HG03432 (cell line): ENCODE results near the gene FFAR4.

Source experiments
- ATAC-seq: cut with Tn5 transposase; IDR thresholded peaks from one replicate; pipeline ENCODE4 v1.9.1; 2021; ENCODE audit warnings: mild to moderate bottlenecking, moderate library complexity; ENCODE audit not compliant: unreplicated experiment

Gene FFAR4

DNA sequence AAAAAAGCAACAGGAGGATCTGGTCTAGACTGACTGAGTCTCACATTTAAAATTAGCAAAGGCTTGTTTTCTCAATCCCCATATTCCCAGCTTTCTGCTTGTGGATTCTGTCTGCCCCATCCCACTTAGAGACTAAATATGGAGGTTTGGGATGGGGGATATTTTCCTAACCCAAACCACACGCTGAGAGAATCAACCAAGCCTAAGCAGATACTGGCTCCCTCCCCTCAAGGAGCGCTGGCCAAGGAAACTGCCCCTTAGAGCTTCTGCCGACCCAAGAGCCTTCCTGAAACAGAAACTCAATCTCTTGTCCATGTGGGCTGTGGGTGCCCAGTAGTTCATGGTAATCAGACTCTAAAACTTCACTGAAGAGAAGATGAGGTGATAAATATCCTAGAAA, 3.9 kb downstream of the FFAR4 start:
- ATAC-seq: no peak

DNA sequence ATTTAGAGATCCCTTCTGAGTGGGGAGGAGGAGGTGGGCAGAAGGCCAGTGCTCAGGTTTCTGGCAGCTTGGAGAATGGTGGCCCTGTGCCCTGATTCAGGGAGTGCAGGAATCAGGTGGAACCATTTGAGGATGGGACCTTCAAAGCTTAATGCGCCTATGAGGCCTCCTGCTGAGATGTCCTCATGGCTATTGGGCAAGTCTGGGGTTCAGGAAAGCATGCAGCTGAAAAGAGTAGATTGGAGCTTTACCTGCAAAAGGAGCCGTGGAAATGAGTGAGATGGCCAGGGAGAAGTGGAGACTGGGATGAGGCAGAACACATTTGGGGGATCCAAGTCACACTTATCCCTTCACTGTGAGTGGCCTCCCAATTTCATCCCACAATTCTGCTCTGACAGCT, 6.1 kb downstream of the FFAR4 start:
- no peak for ATAC-seq

DNA sequence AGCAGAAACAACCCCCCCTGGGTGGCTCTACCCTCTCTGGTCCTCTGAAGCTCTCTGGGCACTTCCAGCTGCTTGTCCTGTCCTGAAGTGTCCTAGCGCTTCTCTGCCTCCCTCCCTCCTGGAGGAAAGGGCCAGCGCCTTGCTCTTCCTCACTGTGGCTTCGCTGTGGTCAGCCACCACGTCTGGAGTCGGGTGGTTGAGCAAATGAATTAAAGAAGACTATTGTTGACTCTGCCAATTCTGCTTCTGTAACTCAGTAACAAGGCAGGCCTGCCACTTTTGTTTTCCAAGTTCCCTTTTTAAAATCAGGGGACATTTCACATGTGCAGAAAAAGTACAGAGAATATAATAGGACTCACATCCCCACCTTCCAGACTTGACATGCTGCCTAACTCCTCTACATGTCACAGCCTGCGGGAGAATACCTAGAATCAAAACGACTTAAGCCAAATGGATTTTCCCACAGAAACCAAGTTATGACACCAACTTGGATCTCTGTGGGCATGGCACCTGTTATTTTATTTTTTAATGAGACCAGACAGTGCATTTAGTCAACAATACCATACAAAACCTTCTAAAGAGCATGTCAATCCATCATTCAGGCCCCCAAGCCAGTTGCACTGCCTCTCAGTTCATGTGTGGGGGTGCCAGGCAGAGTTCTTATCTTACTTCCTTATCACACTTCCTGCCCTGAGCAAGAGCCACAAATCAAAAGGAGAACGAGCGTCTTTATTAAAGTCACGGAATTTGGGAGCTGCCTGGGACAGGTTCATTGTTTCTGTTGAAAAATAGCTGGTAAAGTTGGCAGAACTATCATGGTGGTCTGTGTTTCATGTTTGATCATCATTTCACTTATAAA, 6.8 kb downstream of the FFAR4 start:
- ATAC-seq: no peak

DNA sequence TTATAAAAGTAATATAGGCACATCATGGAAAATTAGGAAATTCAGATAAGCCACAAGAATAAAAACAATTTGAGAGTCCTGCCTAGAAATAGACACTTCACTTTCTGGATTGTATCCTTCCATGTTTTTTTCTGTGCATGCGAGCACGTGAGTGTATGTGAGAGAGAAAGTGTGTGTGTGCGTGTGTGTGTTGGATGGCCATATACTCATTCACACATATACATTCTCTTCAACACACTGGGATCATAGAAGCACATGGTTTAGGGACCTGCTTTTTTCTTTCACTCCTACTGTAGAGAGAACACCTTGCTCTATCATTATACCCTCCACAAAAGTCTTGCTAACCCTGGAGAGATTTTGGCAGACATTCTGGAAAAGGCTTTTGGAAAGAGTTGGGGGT, 7.5 kb downstream of the FFAR4 start:
- no peak for ATAC-seq

DNA sequence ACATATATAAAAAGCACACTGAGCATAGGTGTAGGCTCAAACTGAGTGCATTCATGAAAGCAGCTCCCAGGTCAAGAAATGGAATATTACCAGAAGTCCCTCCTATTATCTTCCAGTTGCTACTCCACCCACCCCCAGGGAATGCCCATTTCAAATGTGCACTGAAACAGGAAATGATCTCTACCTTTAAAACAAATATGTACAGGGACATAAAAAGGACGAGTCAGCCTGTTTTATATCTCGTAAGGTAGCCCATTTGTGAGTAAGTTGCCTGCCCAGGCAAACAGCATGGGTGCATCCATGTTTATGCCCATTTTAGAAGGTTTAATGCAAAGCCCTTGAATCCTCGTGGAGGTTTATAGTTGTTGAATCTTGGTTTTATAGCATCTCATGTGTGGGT, 10.4 kb downstream of the FFAR4 start:
- ATAC-seq: no peak

DNA sequence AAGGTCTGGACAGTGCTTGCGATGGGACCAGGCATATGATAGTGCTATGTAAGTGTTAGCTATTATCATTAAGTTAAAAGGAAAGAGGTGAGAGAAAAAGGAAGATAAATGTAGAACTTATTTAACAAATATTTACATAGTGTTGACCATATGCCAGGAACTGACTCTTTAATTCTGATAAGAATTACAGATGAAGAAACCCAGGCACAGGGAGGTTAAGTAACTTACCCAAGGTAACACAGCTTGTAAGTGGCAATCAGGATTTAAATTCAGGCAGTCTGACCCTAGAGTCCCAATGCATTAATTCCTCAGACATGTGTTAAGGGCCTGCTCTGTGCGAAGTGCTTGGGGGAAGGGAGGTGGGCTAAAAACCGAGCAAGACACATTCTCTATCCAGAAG, 11.1 kb downstream of the FFAR4 start:
- ATAC-seq: no peak

DNA sequence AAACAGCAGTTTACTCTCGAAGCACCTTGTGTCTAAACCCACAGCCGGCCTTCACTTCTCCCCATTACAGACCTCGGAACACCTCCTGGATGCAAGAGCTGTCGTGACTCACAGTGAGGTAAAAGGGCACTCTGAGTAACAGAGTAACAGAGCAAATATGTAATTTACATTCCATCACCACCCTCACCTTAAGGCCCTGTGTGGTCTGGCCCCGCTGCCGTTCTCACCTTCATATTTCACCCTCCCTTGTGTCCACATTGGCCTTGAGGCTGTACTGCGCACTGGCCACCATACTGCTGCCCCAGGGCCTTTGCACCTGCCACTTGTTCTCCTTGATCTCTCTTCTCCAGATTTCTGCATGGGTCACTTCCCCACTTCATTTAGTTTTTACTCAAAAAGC, 12.6 kb downstream of the FFAR4 start:
- no peak for ATAC-seq

DNA sequence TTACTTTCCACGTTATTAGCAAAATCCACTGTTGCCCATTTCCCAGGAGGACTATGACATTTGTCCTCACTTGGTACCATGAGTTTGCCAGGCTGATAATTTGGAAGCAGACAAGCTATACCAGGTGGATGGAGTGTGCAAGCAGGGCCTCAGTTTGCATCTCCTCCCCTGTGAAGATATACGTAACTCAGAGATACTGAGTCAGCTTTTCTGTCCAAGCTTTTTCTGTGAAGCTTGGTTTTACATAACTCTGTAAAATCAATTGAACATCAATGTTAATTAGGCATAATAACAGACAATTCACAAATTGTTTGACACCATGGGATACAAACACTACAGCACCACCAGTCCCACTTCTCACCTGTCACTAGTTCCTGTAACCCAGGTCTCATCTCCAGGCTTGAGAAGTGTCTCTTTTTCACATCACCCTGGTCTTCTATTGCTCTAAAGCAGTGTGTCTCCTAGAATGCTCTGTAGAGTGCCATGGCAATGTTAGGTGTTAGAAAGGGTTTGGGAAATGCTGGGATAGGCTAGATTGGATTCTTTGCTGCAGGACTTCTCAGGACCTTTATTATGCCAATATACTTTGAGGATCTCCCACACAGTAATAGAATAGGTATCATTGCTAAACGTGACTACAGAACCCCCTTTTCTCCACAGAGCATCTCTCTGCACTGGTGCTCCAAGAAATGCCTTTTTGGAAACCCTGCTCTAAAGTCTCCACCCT, 13.7 kb downstream of the FFAR4 start:
- no peak for ATAC-seq

DNA sequence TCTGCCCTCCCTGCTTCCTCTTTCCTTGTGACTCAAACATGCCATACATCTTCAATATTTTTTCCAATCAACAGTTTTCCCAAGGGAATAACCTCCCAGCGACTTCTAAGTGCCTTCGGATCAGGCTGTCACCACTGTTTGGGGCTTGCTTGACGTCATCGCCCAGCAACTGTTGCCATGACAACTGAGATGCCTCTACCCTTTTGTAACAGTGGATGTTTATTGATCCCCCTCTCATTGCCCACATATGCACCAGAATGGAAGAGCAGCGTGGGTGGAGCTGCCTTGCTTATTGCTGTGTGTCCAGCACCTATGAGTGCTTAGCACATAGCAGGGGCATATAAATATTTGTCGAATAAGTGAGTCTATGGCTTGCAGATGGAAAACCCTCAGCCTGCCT, 14.4 kb downstream of the FFAR4 start:
- ATAC-seq: no peak

DNA sequence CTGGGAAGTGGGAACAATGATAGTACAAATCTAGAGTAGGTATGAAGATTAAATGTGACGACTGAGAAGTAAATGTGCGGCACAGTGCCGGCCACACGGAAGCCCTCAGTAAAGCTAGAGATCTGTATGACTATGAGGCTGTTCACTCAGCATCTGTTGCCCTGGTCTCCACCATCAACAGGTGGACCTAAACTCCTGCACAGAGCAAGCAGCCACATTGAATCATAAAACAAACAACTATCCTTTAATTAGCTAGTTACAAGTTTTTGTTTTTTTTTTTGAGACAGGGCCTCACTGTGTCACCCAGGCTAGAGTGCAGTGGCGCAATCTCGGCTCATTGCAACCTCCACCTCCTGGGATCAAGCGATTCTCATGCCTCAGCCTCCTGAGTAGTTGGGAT, 18.0 kb downstream of the FFAR4 start:
- no peak for ATAC-seq

DNA sequence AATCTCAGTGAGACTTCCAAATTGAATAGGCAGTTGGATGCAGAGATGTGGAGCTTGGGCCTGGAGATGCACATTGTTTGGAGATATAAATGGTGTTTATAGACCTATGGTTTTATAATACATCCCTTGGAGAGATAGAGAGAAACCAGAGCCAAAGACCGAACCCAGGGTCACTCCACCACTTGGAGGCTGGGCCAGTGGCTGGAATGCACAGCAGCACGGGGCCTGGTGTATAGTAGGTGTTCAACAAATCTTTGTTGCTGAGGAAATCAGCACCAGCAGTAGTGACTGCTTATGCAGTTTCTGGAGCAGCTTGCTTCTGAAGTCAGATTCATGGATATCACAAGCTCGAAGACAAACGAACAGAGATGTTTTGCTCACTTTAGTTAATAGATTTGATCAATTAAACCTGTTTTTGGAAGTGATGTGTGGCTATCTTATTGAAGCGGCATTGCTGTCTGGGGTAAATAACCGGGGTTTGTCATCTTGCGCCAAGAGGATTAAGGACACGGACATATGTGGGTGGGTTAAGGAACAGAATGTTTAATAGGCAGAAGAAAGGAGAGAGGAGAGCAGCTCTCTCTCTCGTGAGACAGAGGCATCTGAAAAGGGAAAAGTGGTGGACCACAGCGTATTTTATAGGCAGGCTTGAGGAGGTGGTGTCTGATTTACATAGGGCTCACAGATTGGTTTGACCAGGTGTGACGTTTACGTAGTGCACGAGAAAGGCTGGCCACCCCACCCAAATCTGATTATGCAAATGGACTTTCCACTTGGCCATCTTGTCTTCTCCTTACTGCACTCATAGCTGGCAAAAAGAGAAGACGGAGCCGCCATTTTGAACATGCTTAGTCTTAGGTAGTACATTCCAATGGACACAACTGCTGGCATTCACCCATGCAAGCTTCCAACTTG, 23.4 kb downstream of the FFAR4 start:
- ATAC-seq: no peak

DNA sequence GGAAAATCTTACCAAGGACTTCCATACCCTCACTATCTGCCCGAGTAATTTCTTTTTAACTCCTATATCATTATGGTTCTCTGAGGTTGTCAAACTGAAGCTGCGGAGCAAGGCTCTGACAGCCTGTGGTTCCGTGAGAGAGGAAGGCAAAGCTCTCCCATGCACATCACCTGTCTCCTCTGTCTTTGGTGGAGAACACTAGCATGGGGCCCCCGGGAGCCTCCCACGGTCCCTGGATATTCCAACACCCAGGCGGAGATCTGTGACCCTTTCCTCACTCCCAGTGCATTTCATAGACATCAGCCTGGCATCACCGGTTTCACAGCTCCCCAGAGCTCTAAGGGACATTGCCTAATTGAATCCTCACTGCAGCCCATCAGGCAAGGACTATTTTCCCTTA, 24.2 kb downstream of the FFAR4 start:
- no peak for ATAC-seq

DNA sequence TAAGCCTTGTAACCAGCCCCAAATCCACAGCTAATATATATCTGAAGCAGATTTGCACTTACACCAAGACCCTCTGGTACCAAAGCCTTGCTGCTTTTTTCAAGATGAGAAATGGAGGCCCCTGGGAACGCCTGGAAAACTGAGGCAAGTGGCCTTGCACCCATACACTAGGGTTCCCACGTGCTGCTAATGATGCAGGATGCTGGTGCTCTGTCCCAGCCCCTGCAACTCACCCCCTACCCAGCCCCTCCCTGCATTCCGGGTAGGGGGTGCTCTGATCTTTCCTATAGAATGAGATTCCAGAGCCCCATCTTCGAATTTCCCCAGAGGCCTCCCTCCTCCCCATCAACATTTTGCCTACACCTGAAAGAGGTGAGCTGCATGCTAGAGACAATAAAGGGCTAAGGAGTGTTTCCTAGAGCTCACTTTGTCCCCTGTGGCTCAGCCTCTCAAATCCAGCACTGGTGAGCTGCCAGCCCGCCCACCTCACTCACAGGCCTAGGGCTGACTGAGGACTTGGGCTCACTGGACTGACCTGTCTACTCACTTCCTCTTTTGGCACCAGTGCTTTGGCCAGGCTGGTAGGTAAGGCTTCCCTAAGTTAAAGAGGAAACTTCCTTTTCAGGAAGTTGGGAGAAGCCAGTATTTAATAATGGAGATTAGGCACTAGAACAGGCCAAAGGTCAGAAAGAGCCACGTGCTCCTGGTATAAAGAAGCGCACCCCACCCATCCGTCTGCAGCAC, 24.8 kb downstream of the FFAR4 start:
- ATAC-seq: no peak

DNA sequence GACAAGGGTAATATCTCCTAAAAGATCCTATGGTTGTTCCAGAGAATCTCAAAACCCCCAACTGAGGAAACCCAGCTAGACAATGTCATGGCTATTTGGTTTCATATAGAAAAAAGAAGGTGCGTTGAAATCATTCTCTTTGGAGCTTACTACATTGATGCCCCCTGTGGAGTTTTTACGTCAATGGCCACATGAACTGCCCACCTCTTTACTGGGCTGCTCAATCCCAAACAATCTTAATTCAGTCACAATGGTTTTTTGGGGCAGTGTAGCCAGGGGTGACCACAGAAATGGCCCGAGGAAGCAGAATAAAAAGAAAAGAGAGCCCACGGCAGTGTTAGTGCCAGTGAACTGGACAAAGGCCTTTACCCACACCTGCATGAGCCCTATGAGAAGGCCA, 26.8 kb downstream of the FFAR4 start:
- no peak for ATAC-seq

DNA sequence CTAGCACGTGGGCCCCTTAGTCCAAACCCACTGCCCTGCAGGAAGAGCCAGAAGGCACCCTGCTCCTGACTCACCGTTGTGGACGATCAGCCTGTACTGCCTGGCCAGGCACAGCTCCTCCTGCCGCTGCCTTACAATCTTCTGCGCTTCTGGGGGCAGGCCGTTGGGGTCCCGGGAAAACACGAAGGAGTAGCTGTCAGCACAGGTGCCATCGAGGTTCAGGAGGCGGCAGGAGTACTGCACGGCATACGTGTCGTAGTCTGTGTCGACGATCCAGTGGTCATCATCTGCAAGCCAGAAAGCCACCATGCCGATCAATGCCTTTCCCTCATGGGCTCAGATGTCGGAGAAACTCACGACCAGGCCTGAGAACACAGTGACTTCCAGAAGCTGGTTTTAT, 27.3 kb downstream of the FFAR4 start:
- ATAC-seq: no peak

DNA sequence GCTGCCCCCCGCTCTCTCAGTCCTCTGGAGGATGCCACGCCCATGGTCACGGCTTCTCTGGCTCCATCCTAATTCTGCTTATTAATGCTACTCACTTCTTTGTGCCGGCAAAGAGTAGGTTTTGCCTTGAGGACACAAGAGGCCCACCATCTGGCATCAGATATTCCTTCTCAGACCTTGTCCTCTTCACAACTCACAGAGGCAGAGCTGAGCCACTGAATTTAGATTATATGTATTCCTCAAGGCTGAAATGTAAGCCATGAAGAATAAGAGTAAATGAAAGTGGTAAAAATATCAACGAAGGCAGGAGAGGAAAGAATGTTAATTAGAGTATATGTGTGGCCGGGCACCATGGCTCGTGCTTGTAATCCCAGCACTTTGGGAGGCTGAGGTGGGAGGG, 28.1 kb downstream of the FFAR4 start:
- no peak for ATAC-seq

DNA sequence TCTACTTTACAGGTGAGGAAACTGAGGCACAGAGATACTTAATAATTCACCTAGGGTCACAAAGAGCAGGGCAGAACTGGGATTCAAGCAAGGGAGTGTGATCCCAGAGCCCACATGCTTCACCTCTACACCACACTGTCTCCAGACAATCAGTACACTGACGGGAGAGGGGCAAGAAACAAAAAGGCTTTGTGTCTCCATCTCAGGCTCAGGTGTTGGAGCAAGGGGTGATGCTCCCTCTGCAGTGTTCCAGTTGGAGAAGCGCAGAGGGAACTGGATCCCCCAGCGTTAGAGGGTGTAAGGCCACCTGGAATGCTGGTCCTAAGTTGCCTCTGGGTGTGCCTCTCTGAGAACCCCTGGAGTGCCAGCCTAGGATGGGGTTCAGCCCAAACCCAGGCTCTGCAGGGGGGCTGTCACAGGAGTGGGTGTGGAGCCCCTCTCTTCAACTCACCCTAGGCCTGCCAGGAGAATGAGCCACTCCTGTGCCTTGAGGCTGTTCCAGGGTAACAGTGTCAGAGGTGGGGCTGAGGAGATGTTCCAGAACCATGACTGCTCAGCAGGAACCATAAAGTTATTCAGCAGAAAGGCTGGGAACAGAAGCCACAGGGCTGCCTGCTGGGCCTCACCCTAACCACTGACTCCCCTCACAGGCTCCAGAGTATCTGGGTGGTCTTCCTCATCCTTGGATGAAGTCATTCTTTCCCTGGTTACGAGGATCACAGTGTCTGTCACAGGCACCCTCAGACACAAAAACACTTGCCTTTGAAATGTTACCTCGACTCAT, 29.1 kb downstream of the FFAR4 start:
- no peak for ATAC-seq

DNA sequence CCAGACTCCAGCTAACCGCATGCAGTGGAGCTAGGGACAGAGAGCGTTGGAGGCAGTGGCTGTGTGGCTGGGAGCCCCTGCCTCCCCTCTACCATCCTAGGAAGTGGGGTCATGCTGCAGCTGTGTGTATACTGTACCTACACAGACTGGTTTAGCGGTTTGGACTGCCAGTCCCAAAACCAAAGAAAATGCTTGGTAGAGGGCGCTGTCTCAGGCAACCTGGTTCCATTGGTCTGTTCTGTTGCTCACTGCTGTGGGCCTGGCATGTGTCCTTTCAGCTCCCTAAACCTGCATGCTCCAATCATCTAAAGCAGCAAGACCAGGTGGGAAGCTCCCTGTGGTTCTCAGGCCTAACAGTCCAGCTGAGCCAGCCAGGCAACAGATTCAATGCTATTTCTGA, 30.1 kb downstream of the FFAR4 start:
- ATAC-seq: no peak

DNA sequence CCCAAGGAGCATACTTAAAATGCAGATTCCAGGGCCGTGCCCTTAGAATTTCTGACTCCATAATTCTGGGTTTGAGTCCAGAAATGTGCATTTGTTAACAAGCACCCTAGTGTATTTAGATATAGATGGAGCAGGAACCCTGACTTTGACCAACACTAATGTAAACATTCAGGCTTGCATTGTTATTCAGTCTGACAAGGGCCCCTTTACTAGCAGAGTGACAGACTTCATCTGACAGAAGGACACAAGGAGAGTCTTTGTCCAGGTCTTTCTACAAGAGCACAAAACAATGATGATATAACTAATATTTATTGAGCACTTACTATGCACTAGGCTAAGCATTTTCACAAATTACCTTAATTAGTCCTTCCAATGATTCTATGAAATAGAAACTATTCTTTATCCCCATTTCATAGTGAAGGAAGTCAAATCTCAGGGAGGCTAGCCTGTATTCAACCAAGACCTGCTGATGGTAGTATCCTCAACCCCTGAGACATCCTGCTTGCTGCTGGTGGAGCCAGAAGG, 30.7 kb downstream of the FFAR4 start:
- no peak for ATAC-seq

DNA sequence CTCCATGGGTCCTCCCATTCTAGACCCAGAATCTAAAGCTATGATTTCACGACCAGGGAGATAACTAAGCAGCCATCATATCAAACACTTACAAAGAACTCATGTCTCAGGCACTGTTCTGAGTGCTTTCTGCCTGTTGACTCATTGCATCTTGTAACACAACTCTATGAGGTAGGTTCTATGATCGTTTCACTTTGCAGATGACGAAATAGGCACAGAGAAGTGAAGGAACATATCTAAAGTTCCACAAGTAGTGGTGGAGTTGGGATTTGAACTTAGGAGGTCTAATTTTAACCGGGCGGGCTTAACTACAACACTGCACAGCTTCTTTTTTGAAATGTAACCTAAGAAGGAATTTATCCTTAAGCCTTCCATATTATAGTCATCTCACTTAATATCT, 31.7 kb downstream of the FFAR4 start:
- no peak for ATAC-seq
